Measurements from ENCODE around the gene ASPSCR1. TPM values are rescaled to one million over a fixed set of nuclear protein-coding genes. Genes with fewer than 3 reads are reported as not detected.

Gene ASPSCR1
- total RNA-seq, 4 donors from 2014 or later, result 17.9 to 25.6 (median 21.6) TPM

GRCh38 chr17:81954131-81955057 is 23.0 kb upstream of the ASPSCR1 start:
- Histone ChIP-seq H3K27me3 (peaks cover 24% of the 10 kb centered on the region), H3K9me3 (no peaks in the 10 kb centered on the region), H3K4me1 (peaks cover 4% of the 10 kb centered on the region), H3K4me3 (no peak overlapping the region), H3K36me3 (no peaks in the 10 kb centered on the region), H3K27ac (no peak overlapping the region)
- WGBS, result 88% methylated on average over 19 of the region's 19 CpGs
- TF ChIP-seq CTCF (IDR thresholded peaks at IDR 0.05) (no peak), EP300 (IDR thresholded peaks at IDR 0.05) (no peak), POLR2A (IDR thresholded peaks at IDR 0.05) (no peak), POLR2AphosphoS5 (IDR thresholded peaks at IDR 0.05) (no peak)
- DNase-seq (ENCODE audit: low spot score in 2 of 2), result no peak

- no peak for TF ChIP-seq POLR2AphosphoS5 (IDR thresholded peaks at IDR 0.05)
- no peak for TF ChIP-seq CTCF (IDR thresholded peaks at IDR 0.05)
- TF ChIP-seq EP300 (IDR thresholded peaks at IDR 0.05), result no peak
- TF ChIP-seq POLR2A (IDR thresholded peaks at IDR 0.05), result no peak
- H3K4me3 ChIP-seq, result no peak overlapping the region
- peaks cover 32% of the 10 kb centered on the region for H3K27me3 ChIP-seq
- WGBS, result 94% methylated on average over 26 of the region's 26 CpGs
- DNase-seq (ENCODE audit: low spot score in 2 of 2), result no peak
- H3K36me3 ChIP-seq, result no peaks in the 10 kb centered on the region
- H3K4me1 ChIP-seq, result peaks cover 12% of the 10 kb centered on the region
- H3K27ac ChIP-seq, result no peak overlapping the region
- H3K9me3 ChIP-seq, result no peaks in the 10 kb centered on the region
Observed at GRCh38 chr17:81955058-81955681, 22.3 kb upstream of the ASPSCR1 start.

- Histone ChIP-seq H3K9me3 (no peaks in the 10 kb centered on the region), H3K4me3 (no peak overlapping the region), H3K27me3 (peaks cover 40% of the 10 kb centered on the region), H3K4me1 (peaks cover 19% of the 10 kb centered on the region), H3K27ac (no peak overlapping the region), H3K36me3 (no peaks in the 10 kb centered on the region)
- TF ChIP-seq POLR2AphosphoS5 (IDR thresholded peaks at IDR 0.05), result no peak
- no peak for TF ChIP-seq EP300 (IDR thresholded peaks at IDR 0.05)
- TF ChIP-seq CTCF (IDR thresholded peaks at IDR 0.05), result no peak
- TF ChIP-seq POLR2A (IDR thresholded peaks at IDR 0.05), result no peak
- 84% methylated on average over 11 of the region's 13 CpGs for WGBS
- DNase-seq (ENCODE audit: low spot score in 2 of 2), result no peak
Observed at GRCh38 chr17:81955756-81956544, 21.5 kb upstream of the ASPSCR1 start.

GRCh38 chr17:81956607-81957589 is 20.5 kb upstream of the ASPSCR1 start:
- TF ChIP-seq EP300 (IDR thresholded peaks at IDR 0.05), result no peak
- TF ChIP-seq CTCF (IDR thresholded peaks at IDR 0.05), result no peak
- no peak for TF ChIP-seq POLR2AphosphoS5 (IDR thresholded peaks at IDR 0.05)
- TF ChIP-seq POLR2A (IDR thresholded peaks at IDR 0.05), result no peak
- Histone ChIP-seq H3K27me3 (peaks cover 49% of the 10 kb centered on the region), H3K36me3 (no peaks in the 10 kb centered on the region), H3K9me3 (no peaks in the 10 kb centered on the region), H3K27ac (no peak overlapping the region), H3K4me1 (peaks cover 27% of the 10 kb centered on the region), H3K4me3 (no peak overlapping the region)
- no peak for DNase-seq (ENCODE audit: low spot score in 2 of 2)
- 72% methylated on average over 16 of the region's 45 CpGs for WGBS
